WERI-Rb-1 (cell line): ENCODE data around the gene USP21.

Experiments used
- DNase-seq: peaks from one replicate; pipeline ENCODE4 v3.0.0-alpha.2; 2020
- H3K27ac ChIP-seq: fragments of 250-450 bp; sonication (Bioruptor Pico); 2 replicates; pipeline ENCODE4 v1.5.1; 2020; ENCODE audit warnings: mild to moderate bottlenecking, moderate library complexity
- H3K27me3 ChIP-seq: fragments of 250-450 bp; sonication (Bioruptor Pico); 2 replicates; pipeline ENCODE4 v1.5.1; 2021; ENCODE audit warnings: mild to moderate bottlenecking, low read depth, moderate library complexity; ENCODE audit not compliant: insufficient read depth, severe bottlenecking
- H3K36me3 ChIP-seq: fragments of 250-450 bp; sonication (Bioruptor Pico); 2 replicates; pipeline ENCODE4 v1.5.1; 2020; ENCODE audit warnings: mild to moderate bottlenecking, moderate library complexity
- H3K4me3 ChIP-seq: 2 replicates; pipeline ENCODE4 v1.5.1; 2011; ENCODE audit warnings: low read depth, mild to moderate bottlenecking, control low read depth, low read length
- H3K9me3 ChIP-seq: fragments of 250-450 bp; sonication (Bioruptor Pico); 2 replicates; pipeline ENCODE4 v1.5.1; 2021; ENCODE audit warnings: mild to moderate bottlenecking, moderate library complexity; ENCODE audit not compliant: severe bottlenecking
- CTCF ChIP-seq: IDR thresholded peaks from 2 replicates; pipeline ENCODE4 v1.5.1; 2011; ENCODE audit warnings: low read depth, mild to moderate bottlenecking, control low read depth, inconsistent platforms, low read length

USP21 gene

GRCh38 chr1:161193561-161194235 is 34.4 kb downstream of the USP21 start:
- no peaks in the 10 kb centered on the region for H3K9me3 ChIP-seq
- no peak overlapping the region for H3K4me3 ChIP-seq
- DNase-seq = no peak
- peak; percentile 23; the same call in 1 of the 2 replicates for TF ChIP-seq CTCF
- H3K27ac ChIP-seq = no peak overlapping the region
- no peaks in the 10 kb centered on the region for H3K27me3 ChIP-seq
- peaks cover 34% of the 10 kb centered on the region for H3K36me3 ChIP-seq

DNA sequence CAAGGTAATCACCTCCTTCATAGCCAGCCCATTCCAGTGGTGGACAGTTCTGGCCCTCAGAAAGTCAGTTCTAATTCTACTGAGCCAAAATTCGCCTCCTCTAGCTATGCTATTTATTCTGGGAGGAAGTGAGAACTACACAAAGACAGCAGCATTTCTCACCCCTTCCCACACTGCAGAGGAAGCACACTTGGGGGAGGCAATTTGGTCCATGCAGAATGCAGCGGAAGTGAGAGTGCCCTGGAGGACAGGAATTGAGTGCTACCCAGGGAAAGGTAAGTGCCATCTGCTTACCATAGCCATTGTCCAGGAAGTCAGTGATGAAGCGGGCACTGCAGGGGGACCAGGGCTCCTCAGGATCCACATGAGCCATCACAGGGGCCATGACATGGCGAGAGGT is 35.9 kb downstream of the USP21 start:
- peaks cover 34% of the 10 kb centered on the region for H3K36me3 ChIP-seq
- DNase-seq = no peak
- H3K9me3 ChIP-seq = no peaks in the 10 kb centered on the region
- TF ChIP-seq CTCF = no peak
- H3K27me3 ChIP-seq = no peaks in the 10 kb centered on the region
- no peak overlapping the region for H3K4me3 ChIP-seq
- no peak overlapping the region for H3K27ac ChIP-seq

GRCh38 chr1:161196111-161196510 is 36.8 kb downstream of the USP21 start:
- peak overlapping the region; percentile 96 for H3K27ac ChIP-seq
- no peak overlapping the region for H3K4me3 ChIP-seq
- no peak for TF ChIP-seq CTCF
- DNase-seq = no peak
- peaks cover 30% of the 10 kb centered on the region for H3K36me3 ChIP-seq
- H3K9me3 ChIP-seq = no peaks in the 10 kb centered on the region
- H3K27me3 ChIP-seq = no peaks in the 10 kb centered on the region

GRCh38 chr1:161196521-161197451 is 37.5 kb downstream of the USP21 start:
- no peak for TF ChIP-seq CTCF
- no peaks in the 10 kb centered on the region for H3K27me3 ChIP-seq
- peaks cover 23% of the 10 kb centered on the region for H3K36me3 ChIP-seq
- H3K9me3 ChIP-seq = no peaks in the 10 kb centered on the region
- peak; percentile 98 for DNase-seq
- H3K27ac ChIP-seq = peak overlapping the region; percentile 96
- peak overlapping the region; percentile 36 for H3K4me3 ChIP-seq

DNA sequence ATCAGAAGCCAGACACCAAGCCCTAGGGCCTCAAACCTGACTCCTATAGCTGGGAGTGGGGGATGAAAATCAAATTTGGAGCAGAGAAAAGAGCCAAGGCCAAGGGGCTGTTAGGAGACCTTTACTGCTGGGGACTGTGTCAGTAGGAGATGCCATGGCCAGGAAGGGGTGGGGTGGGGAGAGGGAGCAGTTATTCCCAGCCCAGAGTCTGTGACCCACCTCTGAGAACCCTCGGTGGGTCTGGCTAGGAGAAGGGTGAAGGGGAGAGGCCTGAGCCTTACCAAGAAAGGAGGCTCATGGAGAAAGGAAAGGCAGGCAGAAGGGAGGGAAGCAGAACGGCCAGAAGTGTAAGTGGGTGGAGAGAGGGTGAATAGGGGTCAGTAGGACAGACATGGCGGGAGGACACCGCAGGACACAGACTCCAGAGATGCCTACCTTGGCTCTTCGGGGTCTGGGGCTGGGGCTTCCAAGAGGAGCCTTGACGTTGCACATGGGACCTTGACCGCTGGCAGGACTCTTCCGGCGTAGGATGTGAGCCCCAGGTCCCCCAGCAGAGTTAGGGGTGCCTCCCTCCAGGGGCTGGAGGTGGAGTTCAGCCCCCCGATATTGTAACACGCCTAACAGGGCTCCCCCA is 38.4 kb downstream of the USP21 start:
- no peak for DNase-seq
- Histone ChIP-seq H3K4me3 (peak overlapping the region; percentile 28), H3K27ac (peak overlapping the region; percentile 96), H3K9me3 (no peaks in the 10 kb centered on the region), H3K27me3 (no peaks in the 10 kb centered on the region), H3K36me3 (peaks cover 17% of the 10 kb centered on the region)
- TF ChIP-seq CTCF = no peak
